Smooth muscle cell (in vitro differentiated cells): ENCODE measurements around the gene CC2D2A. TPM values are rescaled to one million over a fixed set of nuclear protein-coding genes. Genes with fewer than 3 reads are reported as not detected.

Source experiments
- DNase-seq: peaks from one replicate; lab custom pipeline; 2025; ENCODE audit not compliant: unreplicated experiment; lab: John Stamatoyannopoulos, UW
- H2AFZ ChIP-seq: fragments of 200-600 bp; sonication (generic); 2 replicates; pipeline ENCODE4 v1.6.0; 2016; ENCODE audit warnings: antibody characterized with exemption, low read depth, mild to moderate bottlenecking
- H3F3A ChIP-seq: fragments of 200-600 bp; sonication (generic); 2 replicates; pipeline ENCODE4 v1.6.0; 2017; ENCODE audit warnings: antibody characterized with exemption, low read depth
- H3K27ac ChIP-seq: fragments of 200-600 bp; sonication (generic); 2 replicates; pipeline ENCODE4 v1.5.1; 2016; ENCODE audit warnings: low read depth, mild to moderate bottlenecking
- H3K27me3 ChIP-seq: fragments of 200-600 bp; sonication (generic); 2 replicates; pipeline ENCODE4 v1.6.1; 2016; ENCODE audit warnings: low read depth, mild to moderate bottlenecking
- H3K36me3 ChIP-seq: fragments of 200-600 bp; sonication (generic); 2 replicates; pipeline ENCODE4 v1.5.1; 2016; ENCODE audit warnings: low read depth
- H3K4me1 ChIP-seq: fragments of 200-600 bp; sonication (generic); 2 replicates; pipeline ENCODE4 v1.5.1; 2016; ENCODE audit warnings: low read depth
- H3K4me2 ChIP-seq: fragments of 200-600 bp; sonication (generic); 2 replicates; pipeline ENCODE4 v1.6.0; 2016; ENCODE audit warnings: mild to moderate bottlenecking
- H3K4me3 ChIP-seq: fragments of 200-600 bp; sonication (generic); 2 replicates; pipeline ENCODE4 v1.5.1; 2016; ENCODE audit warnings: mild to moderate bottlenecking
- H3K79me2 ChIP-seq: fragments of 200-600 bp; sonication (generic); 2 replicates; pipeline ENCODE4 v1.6.0; 2016; ENCODE audit warnings: low read depth, mild to moderate bottlenecking
- H3K9ac ChIP-seq: fragments of 200-600 bp; sonication (generic); 2 replicates; pipeline ENCODE4 v1.6.0; 2016; ENCODE audit warnings: low read depth
- H3K9me3 ChIP-seq: fragments of 200-600 bp; sonication (generic); replicated peaks from 2 replicates; pipeline ENCODE4 v1.5.1; 2016; ENCODE audit warnings: low read depth
- H4K20me1 ChIP-seq: fragments of 200-600 bp; sonication (generic); 2 replicates; pipeline ENCODE4 v1.6.0; 2016; ENCODE audit warnings: low read depth
- WGBS: methylation state at CpG from one replicate; pipeline ENCODE4 v1.1.7; 2016; ENCODE audit warnings: low lambda C conversion rate; 5-methylcytosine and 5-hydroxymethylcytosine counted together
- polyA plus RNA-seq: library from polyadenylated mRNA; unstranded; fragments of >200 nt; fragmentation: Nextera tagmentation; extraction: Ambion mirVana; gene quantifications from 2 replicates; pipeline ENCODE4 v1.2.1, GENCODE V29; 2016
- total RNA-seq: library from RNA; depleted of rRNA; stranded (reverse); fragments of >200 nt; gene quantifications from 2 replicates; pipeline ENCODE4 v1.2.3, GENCODE V29; 2014
- TF ChIP-seq, protein P1 (sequence below): fragments of 200-600 bp; sonication (generic); IDR thresholded peaks from 2 replicates; pipeline ENCODE4 v1.5.1; 2017; ENCODE audit warnings: borderline replicate concordance, mild to moderate bottlenecking, antibody characterized with exemption; ENCODE audit not compliant: insufficient read depth, poor library complexity, severe bottlenecking

Gene CC2D2A
- total and polyA plus RNA-seq, 2 experiments from 2014 or later, result 12.8 to 15.0 TPM

DNA sequence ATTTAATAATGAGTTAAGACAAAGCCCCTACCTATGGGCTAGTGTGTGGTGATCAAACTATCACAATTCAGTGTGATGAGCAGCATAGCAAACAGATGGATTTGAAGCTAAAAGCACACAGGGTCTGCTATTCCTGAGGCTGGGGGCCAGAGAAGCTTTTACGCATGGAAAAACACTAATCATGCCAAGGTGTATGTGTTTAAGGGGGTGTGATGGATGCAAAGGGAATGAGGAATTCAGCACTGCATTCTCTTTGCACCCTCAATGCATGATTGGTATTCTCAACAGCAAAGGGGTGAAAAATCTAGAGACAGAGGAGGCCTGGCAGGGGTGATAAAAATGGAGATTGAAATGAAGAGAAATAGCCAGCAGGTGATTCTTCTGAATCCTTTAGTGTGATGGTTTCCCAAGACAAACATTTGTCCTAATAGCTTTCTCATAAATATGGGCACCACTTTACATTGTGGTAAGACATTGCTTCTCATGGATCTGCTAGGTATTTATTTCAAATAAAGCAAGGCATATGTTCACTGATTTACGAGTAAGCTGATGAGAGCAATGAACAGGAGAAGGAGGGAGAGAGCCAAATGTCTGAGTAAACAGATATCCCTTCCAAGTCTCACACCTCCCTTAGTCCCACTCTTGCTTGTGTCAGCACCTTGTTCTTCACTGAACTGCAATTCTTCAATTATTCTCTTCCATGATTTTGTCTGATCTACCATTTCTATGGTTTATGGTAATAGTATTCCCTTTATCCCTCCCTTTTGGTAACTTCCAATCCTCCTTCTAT lies 26.1 kb upstream of the CC2D2A start:
- 49% methylated on average over 2 of the region's 2 CpGs for WGBS
- H2AFZ ChIP-seq, result no peak overlapping the region
- H3K4me2 ChIP-seq, result no peak overlapping the region
- H3K27ac ChIP-seq, result no peak overlapping the region
- TF ChIP-seq, protein P1, sequence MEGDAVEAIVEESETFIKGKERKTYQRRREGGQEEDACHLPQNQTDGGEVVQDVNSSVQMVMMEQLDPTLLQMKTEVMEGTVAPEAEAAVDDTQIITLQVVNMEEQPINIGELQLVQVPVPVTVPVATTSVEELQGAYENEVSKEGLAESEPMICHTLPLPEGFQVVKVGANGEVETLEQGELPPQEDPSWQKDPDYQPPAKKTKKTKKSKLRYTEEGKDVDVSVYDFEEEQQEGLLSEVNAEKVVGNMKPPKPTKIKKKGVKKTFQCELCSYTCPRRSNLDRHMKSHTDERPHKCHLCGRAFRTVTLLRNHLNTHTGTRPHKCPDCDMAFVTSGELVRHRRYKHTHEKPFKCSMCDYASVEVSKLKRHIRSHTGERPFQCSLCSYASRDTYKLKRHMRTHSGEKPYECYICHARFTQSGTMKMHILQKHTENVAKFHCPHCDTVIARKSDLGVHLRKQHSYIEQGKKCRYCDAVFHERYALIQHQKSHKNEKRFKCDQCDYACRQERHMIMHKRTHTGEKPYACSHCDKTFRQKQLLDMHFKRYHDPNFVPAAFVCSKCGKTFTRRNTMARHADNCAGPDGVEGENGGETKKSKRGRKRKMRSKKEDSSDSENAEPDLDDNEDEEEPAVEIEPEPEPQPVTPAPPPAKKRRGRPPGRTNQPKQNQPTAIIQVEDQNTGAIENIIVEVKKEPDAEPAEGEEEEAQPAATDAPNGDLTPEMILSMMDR, result no peak
- no peak for DNase-seq
- H3K79me2 ChIP-seq, result no peaks in the 10 kb centered on the region
- no peaks in the 10 kb centered on the region for H3F3A ChIP-seq
- no peak overlapping the region for H3K4me3 ChIP-seq
- no peaks in the 10 kb centered on the region for H3K4me1 ChIP-seq
- H3K27me3 ChIP-seq, result no peaks in the 10 kb centered on the region
- H3K9me3 ChIP-seq, result no peaks in the 10 kb centered on the region
- H3K9ac ChIP-seq, result no peak overlapping the region
- H3K36me3 ChIP-seq, result no peaks in the 10 kb centered on the region
- no peaks in the 10 kb centered on the region for H4K20me1 ChIP-seq

DNA sequence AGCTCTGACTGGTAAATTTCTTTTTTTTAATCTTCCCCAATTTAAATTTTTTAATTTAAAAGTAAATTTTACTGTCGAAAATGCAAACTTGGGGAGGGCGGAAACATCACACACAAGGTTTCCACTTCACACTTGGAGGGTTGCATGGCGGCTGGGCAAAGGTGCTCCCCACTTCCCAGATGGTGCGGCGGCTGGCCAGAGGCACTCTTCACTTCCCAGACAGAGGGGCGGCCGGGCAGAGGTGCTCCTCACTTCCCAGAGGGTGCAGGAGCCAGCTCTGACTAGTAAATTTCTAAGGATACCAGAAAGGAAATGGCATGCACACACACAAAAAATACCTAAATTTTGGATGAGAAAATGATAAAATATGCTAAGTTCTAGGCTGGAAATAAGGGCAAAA lies 25.4 kb upstream of the CC2D2A start:
- no peak overlapping the region for H2AFZ ChIP-seq
- H3K9ac ChIP-seq, result no peak overlapping the region
- DNase-seq, result no peak
- no peaks in the 10 kb centered on the region for H4K20me1 ChIP-seq
- no peaks in the 10 kb centered on the region for H3K36me3 ChIP-seq
- no peak overlapping the region for H3K27ac ChIP-seq
- H3K79me2 ChIP-seq, result no peaks in the 10 kb centered on the region
- WGBS, result 95% methylated on average over 7 of the region's 7 CpGs
- H3K4me3 ChIP-seq, result no peak overlapping the region
- H3K9me3 ChIP-seq, result no peaks in the 10 kb centered on the region
- H3K4me2 ChIP-seq, result no peak overlapping the region
- H3F3A ChIP-seq, result no peaks in the 10 kb centered on the region
- H3K4me1 ChIP-seq, result no peaks in the 10 kb centered on the region
- H3K27me3 ChIP-seq, result no peaks in the 10 kb centered on the region
- TF ChIP-seq, protein P1, result no peak

DNA sequence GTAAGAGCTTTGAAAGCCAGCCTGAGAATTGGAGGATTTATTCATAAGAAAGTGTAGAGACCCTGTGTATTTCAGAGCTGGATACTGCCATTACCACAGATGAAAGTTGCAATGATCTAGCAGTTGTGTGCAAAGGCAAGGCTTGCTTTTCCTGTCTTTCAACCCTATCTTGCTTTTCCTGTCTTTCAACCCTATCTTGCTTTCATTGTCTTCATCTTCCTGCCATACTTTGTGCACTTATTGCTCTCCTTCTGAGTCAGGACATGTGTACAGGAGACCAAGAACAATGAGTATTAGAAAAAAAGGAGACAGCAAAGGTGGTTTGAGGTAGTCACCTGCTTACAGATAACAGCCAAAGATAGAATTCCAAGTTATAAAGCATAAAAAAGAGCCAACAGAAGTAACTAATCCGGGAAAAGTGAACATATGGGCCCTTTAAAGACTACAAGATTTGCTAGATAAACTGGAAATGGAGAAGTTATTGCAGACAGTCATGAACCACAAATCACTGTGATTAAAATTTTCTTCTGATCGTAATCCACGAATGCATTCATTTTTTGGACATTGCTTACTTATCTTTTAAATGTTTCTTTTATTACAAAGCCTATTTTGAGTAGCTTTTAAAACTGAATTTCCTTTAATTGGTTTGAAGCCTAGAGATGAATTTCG lies 24.7 kb upstream of the CC2D2A start:
- no peak overlapping the region for H2AFZ ChIP-seq
- H3K27me3 ChIP-seq, result no peaks in the 10 kb centered on the region
- WGBS, result 62% methylated on average over 4 of the region's 4 CpGs
- TF ChIP-seq, protein P1, result no peak
- no peaks in the 10 kb centered on the region for H3K4me1 ChIP-seq
- DNase-seq, result no peak
- no peaks in the 10 kb centered on the region for H3K79me2 ChIP-seq
- H3K9ac ChIP-seq, result no peak overlapping the region
- H3F3A ChIP-seq, result no peaks in the 10 kb centered on the region
- H3K4me3 ChIP-seq, result no peak overlapping the region
- no peaks in the 10 kb centered on the region for H4K20me1 ChIP-seq
- no peaks in the 10 kb centered on the region for H3K36me3 ChIP-seq
- H3K4me2 ChIP-seq, result peak overlapping the region; percentile 42
- no peaks in the 10 kb centered on the region for H3K9me3 ChIP-seq
- peak overlapping the region; percentile 46 for H3K27ac ChIP-seq
